GM12878 (cell line): ENCODE measurements around the gene TMPRSS3. TPM values are rescaled to one million over a fixed set of nuclear protein-coding genes. Genes with fewer than 3 reads are reported as not detected.

Experiments
- ATAC-seq: fragments of 200-7000 bp; cut with Tn5 transposase; 3 replicates; pipeline ENCODE4 v1.9.1; 2020; ENCODE audit warnings: mild to moderate bottlenecking, moderate library complexity
- BruUV-seq: library from RNA; stranded (reverse); fragments of 400-500 nt; replicated peaks from 2 replicates; lab custom pipeline; 2021; lab: Mats Ljungman, UMichigan
- CTCF ChIA-PET: fragments of 300-600 bp; sonication (Branson Sonifier 250); formaldehyde crosslinking; extraction: SDS; loops from one replicate; lab custom pipeline; 2021; ENCODE audit warnings: inconsistent platforms; lab: Yijun Ruan, JAX
- POLR2A ChIA-PET: fragments of 350-600 bp; formaldehyde crosslinking; extraction: SDS; loops from one replicate; lab custom pipeline; 2021; ENCODE audit warnings: inconsistent platforms; lab: Charles Lee
- RAD21 ChIA-PET: fragments of 300-600 bp; sonication (Branson Sonifier 250); formaldehyde crosslinking; loops from one replicate; lab custom pipeline; 2023; ENCODE audit warnings: antibody characterized with exemption; ENCODE audit not compliant: unreplicated experiment; lab: Charles Lee
- SMC1A ChIA-PET: fragments of 300-600 bp; sonication (Branson Sonifier 250); formaldehyde crosslinking; loops from one replicate; lab custom pipeline; 2023; ENCODE audit not compliant: unreplicated experiment, uncharacterized antibody; lab: Charles Lee
- DNase-seq: peaks from one replicate; pipeline ENCODE4 v3.0.0-alpha.2; 2011; ENCODE audit warnings: low read depth, low spot score
- FAIRE-seq: peaks from 3 replicates; lab custom pipeline; 2011; peaks lifted over from hg19 to GRCh38; lab: Jason Lieb, UNC
- H2AFZ ChIP-seq: 2 replicates; pipeline ENCODE4 v1.6.0; 2011; ENCODE audit warnings: low read depth, low read length, control low read depth; ENCODE audit not compliant: control insufficient read depth
- H3K27ac ChIP-seq: 2 replicates; pipeline ENCODE4 v1.5.1; 2011; ENCODE audit warnings: control low read depth; ENCODE audit not compliant: control insufficient read depth, insufficient read depth
- H3K27me3 ChIP-seq, 2 experiments: replicated peaks in 1 of 2; 2 replicates each; pipeline versions ENCODE4 v1.6.0 to v1.6.1; 2011; ENCODE audit warnings: low read length in 1 of 2; ENCODE audit not compliant: control insufficient read depth in 2 of 2, insufficient read depth in 2 of 2
- H3K36me3 ChIP-seq, 2 experiments: 2 replicates each; pipeline ENCODE4 v1.5.1; 2011; ENCODE audit warnings: low read length in 1 of 2; ENCODE audit not compliant: control insufficient read depth in 2 of 2, insufficient read depth in 2 of 2
- H3K4me1 ChIP-seq: 2 replicates; pipeline ENCODE4 v1.6.1; 2011; ENCODE audit warnings: mild to moderate bottlenecking, low read length, moderate library complexity, mixed read lengths; ENCODE audit not compliant: control insufficient read depth, insufficient read depth
- H3K4me2 ChIP-seq: 2 replicates; pipeline ENCODE4 v1.6.0; 2011; ENCODE audit warnings: control low read depth; ENCODE audit not compliant: control insufficient read depth, insufficient read depth
- H3K4me3 ChIP-seq: fragments of 200-600 bp; sonication (generic); 2 replicates; pipeline ENCODE4 v1.5.1; 2016
- H3K79me2 ChIP-seq: 2 replicates; pipeline ENCODE4 v1.6.0; 2011; ENCODE audit warnings: low read length; ENCODE audit not compliant: control insufficient read depth, insufficient read depth
- H3K9ac ChIP-seq: 2 replicates; pipeline ENCODE4 v1.8.0; 2011; ENCODE audit warnings: low read length, control low read depth, mixed read lengths; ENCODE audit not compliant: control insufficient read depth, insufficient read depth
- H3K9me3 ChIP-seq: replicated peaks from 3 replicates; pipeline ENCODE4 v1.5.1; 2011; ENCODE audit warnings: mild to moderate bottlenecking, low read length; ENCODE audit not compliant: control insufficient read depth, insufficient read depth
- H4K20me1 ChIP-seq: 2 replicates; pipeline ENCODE4 v1.6.0; 2011; ENCODE audit not compliant: control insufficient read depth, insufficient read depth
- CREB1 ChIP-seq: IDR thresholded peaks from 2 replicates; pipeline ENCODE4 v1.6.1; 2012; ENCODE audit warnings: low read depth, mild to moderate bottlenecking, inconsistent platforms
- EGR1 ChIP-seq, 2 experiments: IDR thresholded peaks; 1 replicate in 1 of 2; 2 replicates in 1 of 2; pipeline ENCODE4 v1.6.1; 2011 to 2012; ENCODE audit warnings: low read depth in 2 of 2, low read length in 2 of 2, borderline replicate concordance in 1 of 2, mild to moderate bottlenecking in 1 of 2, moderate library complexity in 1 of 2
- MTA3 ChIP-seq: IDR thresholded peaks from 2 replicates; pipeline ENCODE4 v1.6.1; 2012; ENCODE audit warnings: low read length, inconsistent platforms, borderline replicate concordance
- PAX5 ChIP-seq: IDR thresholded peaks from 2 replicates; pipeline ENCODE4 v1.6.1; 2011; ENCODE audit warnings: low read depth, low read length, borderline replicate concordance
- PAX8 ChIP-seq: fragments of 450-650 bp; IDR thresholded peaks from 2 replicates; pipeline ENCODE4 v1.6.1; 2017; ENCODE audit warnings: mild to moderate bottlenecking, moderate library complexity
- RELB ChIP-seq: fragments of 450-650 bp; IDR thresholded peaks from 2 replicates; pipeline ENCODE4 v1.6.1; 2017; ENCODE audit warnings: low read depth, mild to moderate bottlenecking, moderate library complexity
- REST ChIP-seq: IDR thresholded peaks from 2 replicates; pipeline ENCODE4 v1.6.1; 2012; ENCODE audit warnings: mild to moderate bottlenecking, low read depth, low read length
- USF1 ChIP-seq: IDR thresholded peaks from 2 replicates; pipeline ENCODE4 v1.6.1; 2011; ENCODE audit warnings: borderline replicate concordance, low read depth, mild to moderate bottlenecking, moderate library complexity, mixed read lengths, low read length; ENCODE audit not compliant: insufficient read depth; ENCODE audit errors: extremely low read length
- YBX1 ChIP-seq: fragments of 450-650 bp; IDR thresholded peaks from 2 replicates; pipeline ENCODE4 v1.6.1; 2016; ENCODE audit warnings: antibody characterized with exemption
- ZNF687 ChIP-seq: fragments of 450-650 bp; IDR thresholded peaks from 2 replicates; pipeline ENCODE4 v1.6.1; 2017; ENCODE audit warnings: mild to moderate bottlenecking, moderate library complexity
- WGBS: methylation state at CpG from one replicate; pipeline ENCODE4 v1.1.6; 2016; ENCODE audit warnings: low lambda C conversion rate; ENCODE audit not compliant: insufficient replicate concordance, insufficient coverage; ENCODE audit errors: missing lambda C conversion rate; 5-methylcytosine and 5-hydroxymethylcytosine counted together
- in situ Hi-C: fragments of 300-500 bp; cut with MboI; formaldehyde crosslinking; loops from 9 replicates; pipeline ENCODE4 v1.14.3; 2018; ENCODE audit warnings: mixed read lengths
- intact Hi-C: fragments of 100-400 bp; cut with micrococcal nuclease; formaldehyde crosslinking; loops from one replicate; pipeline ENCODE4 v1.14.2; 2022; ENCODE audit not compliant: unreplicated experiment
- polyA plus RNA-seq, 11 experiments: library from polyadenylated mRNA; depleted of rRNA in 4 of 11; unstranded in 6 of 11; stranded (reverse) in 5 of 11; fragments of >200 nt; fragmentation: Nextera tagmentation in 4 of 11; fragmentation: Illumina TruSeq in 1 of 11; extraction: Ambion mirVana in 4 of 11; extraction: Trizol in 1 of 11; gene quantifications; 1 replicate in 1 of 11; 2 replicates in 10 of 11; pipeline versions ENCODE4 v1.2.1 to v1.2.3, GENCODE V29; 2011 to 2016; ENCODE audit warnings: inconsistent platforms in 2 of 11, missing spikeins in 2 of 11, low read depth in 1 of 11
- total RNA-seq, 4 experiments: library from RNA; depleted of rRNA in 3 of 4; stranded (reverse); fragments of >200 nt in 3 of 4; fragmentation: Illumina TruSeq in 1 of 4; extraction: Trizol in 1 of 4; gene quantifications; 2 replicates each; pipeline versions ENCODE4 v1.2.1 to v1.2.3, GENCODE V29; 2013 to 2021

The TMPRSS3 gene
- total and polyA plus RNA-seq, 10 of the 15 experiments (the other 5 are each of a cell fraction or from before 2014, with no cell fraction given): 0.51 to 1.5 (median 0.82) TPM; not detected in 1

- DNase-seq: peak; percentile 84
- TF ChIP-seq YBX1 (no peak), PAX8 (no peak), REST (no peak), CREB1 (no peak), RELB (no peak), MTA3 (no peak), EGR1 (IDR thresholded peaks at IDR 0.05; ENCODE audit: borderline replicate concordance in 1 of 2, low read depth in 2 of 2, low read length in 2 of 2) (no peak), USF1 (no peak), ZNF687 (no peak), PAX5 (no peak)
Observed at GRCh38 chr21:42425591-42425990, 29.7 kb upstream of the TMPRSS3 start.

More at GRCh38 chr21:42425591-42425990, 29.7 kb upstream of the TMPRSS3 start:
- ChIA-PET SMC1A (interaction anchor here (0.7 to 9.4 kb wide), 15 partner anchors 10 to 280 kb away, joined by 3 to 124 read pairs (median 9); no protein-coding TSS in a partner anchor), CTCF (interaction anchor here (1.2 to 3.3 kb wide), 7 partner anchors 10 to 116 kb away, joined by 3 to 16 read pairs (median 4); no protein-coding TSS in a partner anchor), RAD21 (interaction anchor here (1.0 to 7.2 kb wide), 9 partner anchors 10 to 116 kb away, joined by 3 to 81 read pairs (median 10); no protein-coding TSS in a partner anchor), POLR2A (interaction anchor here (1.1 to 3.3 kb wide), 8 partner anchors 10 to 115 kb away, joined by 3 to 15 read pairs (median 6); no protein-coding TSS in a partner anchor)
- H3K79me2 ChIP-seq: no peaks in the 10 kb centered on the region
- ATAC-seq (peak; percentile 39), FAIRE-seq (peak; percentile 77)
- H4K20me1 ChIP-seq: no peaks in the 10 kb centered on the region
- H3K27ac ChIP-seq: peak overlapping the region; percentile 89
- BruUV-seq: no TSS peak
- H2AFZ ChIP-seq: no peak overlapping the region; the same call in 1 of the 2 replicates
- H3K4me2 ChIP-seq: peak overlapping the region; percentile 19
- no peaks in the 10 kb centered on the region for H3K27me3 ChIP-seq
- no peaks in the 10 kb centered on the region for H3K9me3 ChIP-seq
- no peaks in the 10 kb centered on the region for H3K36me3 ChIP-seq
- peaks cover 51% of the 10 kb centered on the region for H3K4me1 ChIP-seq
- WGBS: 6% methylated on average over 4 of the region's 4 CpGs
- H3K4me3 ChIP-seq: no peak overlapping the region
- in situ Hi-C loops: no loop called here
- H3K9ac ChIP-seq: peak overlapping the region; percentile 50
- intact Hi-C loops: loop anchor here (1.0 to 2.0 kb wide), 2 partner anchors 15 to 33 kb away; no protein-coding TSS in a partner anchor
